IMR-90 (cell line): Measurements from ENCODE around the gene NRXN2. TPM values are rescaled to one million over a fixed set of nuclear protein-coding genes. Genes with fewer than 3 reads are reported as not detected.

Experiments
- ATAC-seq: fragments of 200-7000 bp; cut with Tn5 transposase; 2 replicates; pipeline ENCODE4 v1.9.1; 2020; ENCODE audit warnings: low read depth, mild to moderate bottlenecking, moderate library complexity
- BruUV-seq: library from RNA; stranded (reverse); fragments of 400-500 nt; replicated peaks from 2 replicates; lab custom pipeline; 2021; lab: Mats Ljungman, UMichigan
- CTCF ChIA-PET: fragments of 300-600 bp; formaldehyde crosslinking; extraction: SDS; loops from one replicate; lab custom pipeline; 2021; ENCODE audit warnings: antibody characterized with exemption; lab: Yijun Ruan, JAX
- POLR2A ChIA-PET: fragments of 300-600 bp; sonication (Branson Sonifier 250); formaldehyde crosslinking; loops from one replicate; lab custom pipeline; 2022; ENCODE audit warnings: antibody characterized with exemption; ENCODE audit not compliant: unreplicated experiment; lab: Charles Lee
- DNase-seq: peaks from one replicate; pipeline ENCODE4 v3.0.0; 2013
- H2AFZ ChIP-seq: replicated peaks from 2 replicates; pipeline ENCODE3; 2013; ENCODE audit warnings: low read length, mild to moderate bottlenecking; ENCODE audit not compliant: poor library complexity
- H2AK5ac ChIP-seq: 2 replicates; pipeline ENCODE4 v1.6.1; 2013; ENCODE audit warnings: low read depth, low read length, inconsistent platforms
- H2AK9ac ChIP-seq: replicated peaks from 2 replicates; pipeline ENCODE3; 2013; ENCODE audit warnings: mild to moderate bottlenecking, low read depth, low read length, moderate library complexity; ENCODE audit not compliant: poor library complexity
- H2BK120ac ChIP-seq: 2 replicates; pipeline ENCODE4 v1.6.1; 2013; ENCODE audit warnings: low read depth, low read length, inconsistent platforms
- H2BK15ac ChIP-seq: 3 replicates; pipeline ENCODE4 v1.6.1; 2013; ENCODE audit warnings: low read depth, low read length, inconsistent platforms
- H2BK20ac ChIP-seq: 2 replicates; pipeline ENCODE4 v1.6.1; 2013; ENCODE audit warnings: low read depth, mild to moderate bottlenecking, inconsistent platforms, low read length, moderate library complexity
- H2BK5ac ChIP-seq: 2 replicates; pipeline ENCODE4 v1.6.1; 2013; ENCODE audit warnings: mild to moderate bottlenecking, low read depth, low read length, inconsistent platforms; ENCODE audit not compliant: poor library complexity, severe bottlenecking
- H3K14ac ChIP-seq: replicated peaks from 2 replicates; pipeline ENCODE4 v1.6.1; 2013; ENCODE audit warnings: low read depth, low read length, inconsistent platforms
- H3K18ac ChIP-seq: 2 replicates; pipeline ENCODE4 v1.6.1; 2013; ENCODE audit warnings: low read depth, low read length, control low read depth
- H3K23ac ChIP-seq: 2 replicates; pipeline ENCODE4 v1.6.1; 2013; ENCODE audit warnings: low read depth, low read length, inconsistent platforms
- H3K27ac ChIP-seq: 2 replicates; pipeline ENCODE4 v1.5.1; 2013; ENCODE audit warnings: mild to moderate bottlenecking, control low read depth, low read length; ENCODE audit not compliant: insufficient read depth
- H3K27me3 ChIP-seq: 2 replicates; pipeline ENCODE4 v1.6.1; 2013; ENCODE audit warnings: low read length; ENCODE audit not compliant: control insufficient read depth, insufficient read depth
- H3K36me3 ChIP-seq: 2 replicates; pipeline ENCODE4 v1.6.1; 2013; ENCODE audit warnings: low read length, mixed read lengths; ENCODE audit not compliant: control insufficient read depth, insufficient read depth
- H3K4ac ChIP-seq: 2 replicates; pipeline ENCODE4 v1.6.1; 2013; ENCODE audit warnings: low read depth, low read length, inconsistent platforms
- H3K4me1 ChIP-seq: 2 replicates; pipeline ENCODE4 v1.6.1; 2013; ENCODE audit warnings: low read length, mixed read lengths; ENCODE audit not compliant: control insufficient read depth, insufficient read depth
- H3K4me2 ChIP-seq: 2 replicates; pipeline ENCODE4 v1.6.1; 2013; ENCODE audit warnings: low read depth, mild to moderate bottlenecking, control low read depth, low read length, moderate library complexity
- H3K4me3 ChIP-seq: 2 replicates; pipeline ENCODE4 v1.5.1; 2013; ENCODE audit warnings: low read depth, mild to moderate bottlenecking, control low read depth, low read length, moderate library complexity; ENCODE audit not compliant: insufficient read depth
- H3K56ac ChIP-seq: 2 replicates; pipeline ENCODE4 v1.6.1; 2013; ENCODE audit warnings: low read length, inconsistent platforms; ENCODE audit not compliant: insufficient read depth; ENCODE audit errors: extremely low read depth
- H3K79me1 ChIP-seq, 2 experiments: 2 replicates each; pipeline ENCODE4 v1.6.1; 2013; ENCODE audit warnings: low read length in 2 of 2, inconsistent platforms in 1 of 2, low read depth in 1 of 2
- H3K9ac ChIP-seq: 2 replicates; pipeline ENCODE4 v1.6.1; 2013; ENCODE audit warnings: low read depth, low read length, control low read depth
- H3K9me1 ChIP-seq: 2 replicates; pipeline ENCODE4 v1.6.1; 2013; ENCODE audit warnings: low read length, inconsistent platforms; ENCODE audit not compliant: insufficient read depth
- H3K9me3 ChIP-seq: 2 replicates; pipeline ENCODE4 v1.6.1; 2013; ENCODE audit warnings: low read length; ENCODE audit not compliant: control insufficient read depth, insufficient read depth
- H4K20me1 ChIP-seq: 2 replicates; pipeline ENCODE4 v1.6.1; 2013; ENCODE audit warnings: low read length, inconsistent platforms; ENCODE audit not compliant: insufficient read depth
- H4K5ac ChIP-seq: 2 replicates; pipeline ENCODE4 v1.6.1; 2013; ENCODE audit warnings: mild to moderate bottlenecking, low read depth, low read length, control low read depth
- H4K8ac ChIP-seq, 2 experiments: 2 replicates each; pipeline ENCODE4 v1.6.1; 2013; ENCODE audit warnings: low read depth in 2 of 2, low read length in 2 of 2, control low read depth in 1 of 2, inconsistent platforms in 1 of 2
- H4K91ac ChIP-seq: 2 replicates; pipeline ENCODE4 v1.6.1; 2013; ENCODE audit warnings: low read depth, low read length, inconsistent platforms; ENCODE audit not compliant: insufficient read depth
- CEBPB ChIP-seq: IDR thresholded peaks from 2 replicates; pipeline ENCODE4 v1.6.1; 2012; ENCODE audit warnings: low read depth, low read length, improper control_type of control experiment
- MXI1 ChIP-seq: IDR thresholded peaks from 2 replicates; pipeline ENCODE4 v1.6.1; 2012; ENCODE audit warnings: low read depth, mild to moderate bottlenecking, low read length, moderate library complexity, borderline replicate concordance
- RCOR1 ChIP-seq: IDR thresholded peaks from 2 replicates; pipeline ENCODE4 v1.6.1; 2012; ENCODE audit warnings: mild to moderate bottlenecking, low read length, improper control_type of control experiment; ENCODE audit not compliant: insufficient replicate concordance
- RFX5 ChIP-seq: IDR thresholded peaks from 2 replicates; pipeline ENCODE4 v1.8.0; 2012; ENCODE audit warnings: low read depth, mild to moderate bottlenecking, low read length, moderate library complexity
- WGBS, 2 experiments: methylation state at CpG; one replicate each; pipeline versions ENCODE4 v1.1.5 to v1.1.7; 2013; ENCODE audit warnings: missing lambda C conversion rate in 2 of 2; ENCODE audit not compliant: insufficient read length in 1 of 2; ENCODE audit errors: extremely low coverage in 2 of 2; 5-methylcytosine and 5-hydroxymethylcytosine counted together
- dilution Hi-C: fragments of 300-500 bp; cut with HindIII; formaldehyde crosslinking; loops from one replicate; pipeline ENCODE4 v1.14.3; 2018; ENCODE audit warnings: low sequenced_read_pairs; ENCODE audit not compliant: unreplicated experiment
- in situ Hi-C: fragments of 300-500 bp; cut with MboI; formaldehyde crosslinking; loops from 3 replicates; pipeline ENCODE4 v1.14.3; 2019; ENCODE audit warnings: low sequenced_read_pairs, inconsistent platforms, mixed read lengths
- intact Hi-C: fragments of 100-400 bp; cut with micrococcal nuclease; formaldehyde crosslinking; loops from 2 replicates; pipeline ENCODE4 v1.10.0; 2022
- polyA plus RNA-seq, 3 experiments: library from polyadenylated mRNA; depleted of rRNA; stranded (reverse); fragments of >200 nt; gene quantifications; 2 replicates each; pipeline ENCODE4 v1.2.3, GENCODE V29; 2012; ENCODE audit warnings: low replicate concordance in 1 of 3
- total RNA-seq: library from RNA; depleted of rRNA; stranded (reverse); fragments of >200 nt; gene quantifications from 2 replicates; pipeline ENCODE4 v1.2.3, GENCODE V29; 2012
- TF ChIP-seq, protein P1 (sequence below): conservative IDR thresholded peaks from 2 replicates; pipeline ENCODE4 v1.5.1; 2012; ENCODE audit warnings: mild to moderate bottlenecking, low read depth, low read length, improper control_type of control experiment

Gene NRXN2
- total and polyA plus RNA-seq, 2 of the 4 experiments (the other 2 are of a cell fraction), result 0.18 to 0.22 TPM

DNA sequence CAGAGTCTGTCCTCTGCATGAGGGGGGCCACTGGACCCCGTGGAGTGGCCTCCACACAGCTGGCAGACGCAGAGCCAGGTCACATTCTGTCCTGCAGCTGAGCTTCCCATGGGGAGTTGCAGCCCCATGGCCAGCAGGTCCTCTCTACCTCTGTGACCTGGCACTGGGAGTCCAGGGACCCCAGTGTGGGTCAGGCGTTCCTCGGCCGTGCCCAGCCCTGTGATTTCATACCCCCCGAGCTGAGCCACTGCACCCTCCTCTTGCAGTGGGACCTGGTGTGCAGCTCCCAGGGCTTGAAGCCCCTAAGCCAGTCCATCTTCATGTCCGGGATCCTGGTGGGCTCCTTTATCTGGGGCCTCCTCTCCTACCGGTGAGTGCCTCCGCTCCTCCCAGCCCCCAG lies 164.1 kb downstream of the NRXN2 start:
- in situ Hi-C loops, result no loop called here
- intact Hi-C loops, result no loop called here
- H4K8ac ChIP-seq, result no peak overlapping the region
- H3K4me3 ChIP-seq, result no peak overlapping the region
- H2BK120ac ChIP-seq, result no peak overlapping the region
- H3K27ac ChIP-seq, result no peak overlapping the region
- H4K5ac ChIP-seq, result no peak overlapping the region
- no peak overlapping the region for H2AK5ac ChIP-seq
- no peak overlapping the region for H2BK15ac ChIP-seq
- no TSS peak for BruUV-seq
- H4K91ac ChIP-seq, result no peak overlapping the region
- ChIA-PET CTCF (no interaction called here), POLR2A (no interaction called here)
- no peak overlapping the region for H3K4me2 ChIP-seq
- no peak overlapping the region for H3K56ac ChIP-seq
- H2BK20ac ChIP-seq, result no peak overlapping the region
- ATAC-seq, result no peak
- no peak for TF ChIP-seq RCOR1
- TF ChIP-seq, protein P1, sequence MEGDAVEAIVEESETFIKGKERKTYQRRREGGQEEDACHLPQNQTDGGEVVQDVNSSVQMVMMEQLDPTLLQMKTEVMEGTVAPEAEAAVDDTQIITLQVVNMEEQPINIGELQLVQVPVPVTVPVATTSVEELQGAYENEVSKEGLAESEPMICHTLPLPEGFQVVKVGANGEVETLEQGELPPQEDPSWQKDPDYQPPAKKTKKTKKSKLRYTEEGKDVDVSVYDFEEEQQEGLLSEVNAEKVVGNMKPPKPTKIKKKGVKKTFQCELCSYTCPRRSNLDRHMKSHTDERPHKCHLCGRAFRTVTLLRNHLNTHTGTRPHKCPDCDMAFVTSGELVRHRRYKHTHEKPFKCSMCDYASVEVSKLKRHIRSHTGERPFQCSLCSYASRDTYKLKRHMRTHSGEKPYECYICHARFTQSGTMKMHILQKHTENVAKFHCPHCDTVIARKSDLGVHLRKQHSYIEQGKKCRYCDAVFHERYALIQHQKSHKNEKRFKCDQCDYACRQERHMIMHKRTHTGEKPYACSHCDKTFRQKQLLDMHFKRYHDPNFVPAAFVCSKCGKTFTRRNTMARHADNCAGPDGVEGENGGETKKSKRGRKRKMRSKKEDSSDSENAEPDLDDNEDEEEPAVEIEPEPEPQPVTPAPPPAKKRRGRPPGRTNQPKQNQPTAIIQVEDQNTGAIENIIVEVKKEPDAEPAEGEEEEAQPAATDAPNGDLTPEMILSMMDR, result no peak
- no peak for TF ChIP-seq MXI1
- TF ChIP-seq CEBPB, result no peak
- no peak for TF ChIP-seq RFX5
- peak overlapping the region; percentile 39 for H2AFZ ChIP-seq
- peaks cover 24% of the 10 kb centered on the region for H3K27me3 ChIP-seq
- dilution Hi-C loops, result no loop called here
- H3K14ac ChIP-seq, result no peak overlapping the region
- H3K9ac ChIP-seq, result no peak overlapping the region
- H2BK5ac ChIP-seq, result no peak overlapping the region
- no peaks in the 10 kb centered on the region for H3K36me3 ChIP-seq
- WGBS, 2 experiments, result 64% methylated on average over 6 of the region's 9 CpGs; no CpG with 5 or more reads in 1 of the 2 experiments
- H3K79me1 ChIP-seq, result no peaks in the 10 kb centered on the region
- H3K4ac ChIP-seq, result no peak overlapping the region
- DNase-seq, result no peak
- H4K20me1 ChIP-seq, result 0 out of 2 replicates have a peak, but pooled peaks cover 4% of the 10 kb centered on the region
- H3K4me1 ChIP-seq, result no peaks in the 10 kb centered on the region
- H3K23ac ChIP-seq, result no peak overlapping the region
- no peak overlapping the region for H2AK9ac ChIP-seq
- H3K9me1 ChIP-seq, result no peaks in the 10 kb centered on the region
- no peak overlapping the region for H3K18ac ChIP-seq
- no peaks in the 10 kb centered on the region for H3K9me3 ChIP-seq
